WTC11 (cell line): Measurements from ENCODE around the gene KCTD20. TPM values are rescaled to one million over a fixed set of nuclear protein-coding genes. Genes with fewer than 3 reads are reported as not detected.

Source experiments
- ATAC-seq: fragments of 200-7000 bp; cut with Tn5 transposase; 2 replicates; pipeline ENCODE4 v1.10.0; 2021; ENCODE audit warnings: mild to moderate bottlenecking, moderate library complexity
- CTCF ChIA-PET: fragments of 300-600 bp; sonication (Branson Sonifier 250); formaldehyde crosslinking; loops from one replicate; lab custom pipeline; 2021; ENCODE audit warnings: antibody characterized with exemption; lab: Charles Lee
- POLR2A ChIA-PET: fragments of 350-600 bp; sonication (Branson Sonifier 250); formaldehyde crosslinking; loops from one replicate; lab custom pipeline; 2021; ENCODE audit warnings: antibody characterized with exemption; lab: Charles Lee
- DNase-seq: peaks from one replicate; pipeline ENCODE4 v3.0.0; 2021; ENCODE audit warnings: low spot score
- H3K27ac Mint-ChIP-seq: 2 replicates; pipeline ENCODE4 v1.8.0; 2021; ENCODE audit warnings: mixed read lengths
- H3K27me3 Mint-ChIP-seq: 2 replicates; pipeline ENCODE4 v1.8.0; 2021; ENCODE audit warnings: low read depth, mild to moderate bottlenecking, moderate library complexity, mixed read lengths
- H3K36me3 Mint-ChIP-seq: 2 replicates; pipeline ENCODE4 v1.8.0; 2021; ENCODE audit warnings: mixed read lengths
- H3K4me1 Mint-ChIP-seq: 2 replicates; pipeline ENCODE4 v1.8.0; 2022; ENCODE audit warnings: mixed read lengths
- H3K4me3 Mint-ChIP-seq: 2 replicates; pipeline ENCODE4 v1.8.0; 2021; ENCODE audit warnings: mild to moderate bottlenecking, moderate library complexity, mixed read lengths
- H3K9me3 Mint-ChIP-seq: 2 replicates; pipeline ENCODE4 v1.8.0; 2021; ENCODE audit warnings: mixed read lengths
- AR ChIP-seq: fragments of 250-450 bp; sonication (Bioruptor Pico); IDR thresholded peaks from 2 replicates; pipeline ENCODE4 v1.9.0; 2021; ENCODE audit warnings: mild to moderate bottlenecking
- CREM ChIP-seq: sonication (generic); formaldehyde crosslinking; IDR thresholded peaks from 2 replicates; pipeline ENCODE4 v1.8.1; 2022; ENCODE audit warnings: mild to moderate bottlenecking, missing genetic modification reagents, moderate library complexity
- E2F1 ChIP-seq: sonication (generic); formaldehyde crosslinking; IDR thresholded peaks from 2 replicates; pipeline ENCODE4 v1.8.0; 2022; ENCODE audit warnings: mild to moderate bottlenecking, missing genetic modification reagents
- FOXJ3 ChIP-seq: sonication (generic); formaldehyde crosslinking; IDR thresholded peaks from 2 replicates; pipeline ENCODE4 v1.9.0; 2021; ENCODE audit warnings: missing genetic modification reagents, mild to moderate bottlenecking, borderline replicate concordance
- GTF2I ChIP-seq: fragments of 250-450 bp; sonication (Bioruptor Pico); conservative IDR thresholded peaks from 2 replicates; pipeline ENCODE4 v1.4.0; 2021; ENCODE audit warnings: mild to moderate bottlenecking
- HMGA2 ChIP-seq: fragments of 250-450 bp; sonication (Bioruptor Pico); IDR thresholded peaks from 2 replicates; pipeline ENCODE4 v1.4.0; 2021; ENCODE audit warnings: mild to moderate bottlenecking, moderate library complexity
- IRF1 ChIP-seq: sonication (generic); formaldehyde crosslinking; IDR thresholded peaks from 2 replicates; pipeline ENCODE4 v1.8.0; 2023; ENCODE audit warnings: missing genetic modification reagents
- KAT7 ChIP-seq: sonication (generic); formaldehyde crosslinking; IDR thresholded peaks from 2 replicates; pipeline ENCODE4 v1.8.1; 2023; ENCODE audit warnings: missing genetic modification reagents, mild to moderate bottlenecking, borderline replicate concordance
- MLX ChIP-seq: sonication (generic); formaldehyde crosslinking; IDR thresholded peaks from 2 replicates; pipeline ENCODE4 v1.8.1; 2023; ENCODE audit warnings: mild to moderate bottlenecking, missing genetic modification reagents, moderate library complexity
- NFATC4 ChIP-seq: fragments of 250-450 bp; sonication (Bioruptor Pico); IDR thresholded peaks from 2 replicates; pipeline ENCODE4 v1.9.0; 2021; ENCODE audit warnings: mild to moderate bottlenecking
- NR2C2 ChIP-seq: sonication (generic); formaldehyde crosslinking; IDR thresholded peaks from 2 replicates; pipeline ENCODE4 v1.8.0; 2022; ENCODE audit warnings: mild to moderate bottlenecking, missing genetic modification reagents
- OVOL2 ChIP-seq: fragments of 250-450 bp; sonication (Bioruptor Pico); IDR thresholded peaks from 2 replicates; pipeline ENCODE4 v1.9.0; 2021; ENCODE audit warnings: mild to moderate bottlenecking, borderline replicate concordance
- RORB ChIP-seq: fragments of 250-450 bp; sonication (Bioruptor Pico); IDR thresholded peaks from 2 replicates; pipeline ENCODE4 v1.9.0; 2021; ENCODE audit warnings: mild to moderate bottlenecking
- TEAD4 ChIP-seq: sonication (generic); formaldehyde crosslinking; IDR thresholded peaks from 2 replicates; pipeline ENCODE4 v1.8.0; 2022; ENCODE audit warnings: mild to moderate bottlenecking, missing genetic modification reagents
- USF2 ChIP-seq: sonication (generic); formaldehyde crosslinking; IDR thresholded peaks from 2 replicates; pipeline ENCODE4 v1.8.1; 2023; ENCODE audit warnings: mild to moderate bottlenecking, missing genetic modification reagents, moderate library complexity
- ZBTB43 ChIP-seq: sonication (generic); formaldehyde crosslinking; IDR thresholded peaks from 2 replicates; pipeline ENCODE4 v1.8.1; 2023; ENCODE audit warnings: mild to moderate bottlenecking, missing genetic modification reagents
- ZMAT4 ChIP-seq: fragments of 250-450 bp; sonication (Bioruptor Pico); IDR thresholded peaks from 2 replicates; pipeline ENCODE4 v1.9.0; 2021; ENCODE audit warnings: mild to moderate bottlenecking
- ZNF138 ChIP-seq: sonication (generic); formaldehyde crosslinking; conservative IDR thresholded peaks from 2 replicates; pipeline ENCODE4 v1.8.1; 2022; ENCODE audit warnings: mild to moderate bottlenecking, moderate library complexity, missing genetic modification reagents
- ZNF416 ChIP-seq: fragments of 250-450 bp; sonication (Bioruptor Pico); IDR thresholded peaks from 2 replicates; pipeline ENCODE4 v1.9.0; 2021; ENCODE audit warnings: mild to moderate bottlenecking, inconsistent platforms
- ZNF512 ChIP-seq: sonication (generic); formaldehyde crosslinking; IDR thresholded peaks from 2 replicates; pipeline ENCODE4 v1.8.1; 2022; ENCODE audit warnings: missing genetic modification reagents, borderline replicate concordance
- ZNF532 ChIP-seq: fragments of 250-450 bp; sonication (Bioruptor Pico); IDR thresholded peaks from 2 replicates; pipeline ENCODE4 v1.9.0; 2021; ENCODE audit warnings: mild to moderate bottlenecking, borderline replicate concordance
- total RNA-seq: library from RNA; stranded (reverse); gene quantifications from 3 replicates; pipeline ENCODE4 v1.2.3, GENCODE V29; 2021

The KCTD20 gene
- total RNA-seq, 1 experiment from 2014 or later: 26.7 TPM

- no peak for TF ChIP-seq TEAD4 (CRISPR knock-in tag)
- no peak for TF ChIP-seq RORB (CRISPR knock-in tag)
- TF ChIP-seq ZNF416 (CRISPR knock-in tag): no peak
Measured at GRCh38 chr6:36523936-36524499, 81.2 kb downstream of the KCTD20 start (continued).

- Mint-ChIP-seq H3K27me3 (no peaks in the 10 kb centered on the region), H3K4me3 (no peak overlapping the region), H3K4me1 (no peaks in the 10 kb centered on the region), H3K9me3 (no peaks in the 10 kb centered on the region), H3K27ac (no peak overlapping the region), H3K36me3 (peaks cover 38% of the 10 kb centered on the region)
- ChIA-PET POLR2A (no interaction called here), CTCF (interaction anchor here (0.6 kb wide), 1 partner anchor 33 kb away, joined by 4 read pairs; no protein-coding TSS in a partner anchor)
- ATAC-seq (no peak), DNase-seq (no peak)
- TF ChIP-seq CREM (no peak), ZNF138 (no peak), IRF1 (CRISPR knock-in tag) (no peak), E2F1 (CRISPR knock-in tag) (no peak), ZMAT4 (CRISPR knock-in tag) (no peak), ZBTB43 (CRISPR knock-in tag) (no peak), ZNF532 (CRISPR knock-in tag) (no peak), MLX (CRISPR knock-in tag) (no peak), GTF2I (CRISPR knock-in tag) (no peak), HMGA2 (CRISPR knock-in tag) (no peak), AR (no peak), ZNF512 (CRISPR knock-in tag) (no peak), NR2C2 (no peak), KAT7 (no peak), NFATC4 (CRISPR knock-in tag) (no peak), OVOL2 (CRISPR knock-in tag) (no peak), FOXJ3 (CRISPR knock-in tag) (no peak), USF2 (CRISPR knock-in tag) (no peak)
Measured at GRCh38 chr6:36524871-36525270, 82.1 kb downstream of the KCTD20 start.
